Suprapubic skin (tissue), 4 donors: ENCODE data around the gene MDFI.

Experiments used
- EP300 ChIP-seq: sonication (generic); formaldehyde crosslinking; IDR thresholded peaks from one replicate; pipeline ENCODE4 v1.6.1; 2017; ENCODE audit warnings: antibody characterized with exemption
- POLR2A ChIP-seq, 2 donors: fragments of 450-650 bp; IDR thresholded peaks; one replicate each; pipeline ENCODE4 v1.6.1; 2017; ENCODE audit warnings: antibody characterized with exemption in 2 of 2, mild to moderate bottlenecking in 2 of 2, moderate library complexity in 2 of 2
- POLR2AphosphoS5 ChIP-seq, 3 donors: sonication (generic); formaldehyde crosslinking; IDR thresholded peaks; one replicate each; pipeline ENCODE4 v1.6.1; 2017; ENCODE audit warnings: antibody characterized with exemption in 3 of 3
- TF ChIP-seq, protein P1 (sequence below), 2 donors: fragments of 200-600 bp in 1 of 2; fragments of 450-650 bp in 1 of 2; sonication (generic) in 1 of 2; IDR thresholded peaks; one replicate each; pipeline ENCODE4 v1.5.1; 2016 to 2019; ENCODE audit warnings: antibody characterized with exemption in 2 of 2, mild to moderate bottlenecking in 1 of 2, moderate library complexity in 1 of 2

DNA sequence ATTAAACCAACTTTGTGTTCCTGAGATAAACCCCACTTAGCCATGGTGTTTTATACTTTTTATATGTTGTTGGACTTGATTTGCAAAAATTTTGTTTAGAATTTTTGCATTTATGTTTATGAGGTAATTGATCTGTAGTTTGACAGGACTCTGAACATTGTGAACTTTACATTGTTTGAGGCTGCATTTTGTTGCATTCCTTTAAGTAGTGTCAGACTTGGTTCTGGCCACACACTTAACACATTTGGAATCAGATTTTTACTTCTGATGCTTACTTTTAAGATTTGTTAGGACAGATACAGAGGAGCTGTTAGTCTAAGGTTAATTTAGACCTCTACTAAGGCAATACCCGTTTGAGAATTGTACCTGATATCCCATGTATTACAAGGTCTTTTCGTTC, 16.5 kb upstream of the MDFI start:
- TF ChIP-seq, protein P1, sequence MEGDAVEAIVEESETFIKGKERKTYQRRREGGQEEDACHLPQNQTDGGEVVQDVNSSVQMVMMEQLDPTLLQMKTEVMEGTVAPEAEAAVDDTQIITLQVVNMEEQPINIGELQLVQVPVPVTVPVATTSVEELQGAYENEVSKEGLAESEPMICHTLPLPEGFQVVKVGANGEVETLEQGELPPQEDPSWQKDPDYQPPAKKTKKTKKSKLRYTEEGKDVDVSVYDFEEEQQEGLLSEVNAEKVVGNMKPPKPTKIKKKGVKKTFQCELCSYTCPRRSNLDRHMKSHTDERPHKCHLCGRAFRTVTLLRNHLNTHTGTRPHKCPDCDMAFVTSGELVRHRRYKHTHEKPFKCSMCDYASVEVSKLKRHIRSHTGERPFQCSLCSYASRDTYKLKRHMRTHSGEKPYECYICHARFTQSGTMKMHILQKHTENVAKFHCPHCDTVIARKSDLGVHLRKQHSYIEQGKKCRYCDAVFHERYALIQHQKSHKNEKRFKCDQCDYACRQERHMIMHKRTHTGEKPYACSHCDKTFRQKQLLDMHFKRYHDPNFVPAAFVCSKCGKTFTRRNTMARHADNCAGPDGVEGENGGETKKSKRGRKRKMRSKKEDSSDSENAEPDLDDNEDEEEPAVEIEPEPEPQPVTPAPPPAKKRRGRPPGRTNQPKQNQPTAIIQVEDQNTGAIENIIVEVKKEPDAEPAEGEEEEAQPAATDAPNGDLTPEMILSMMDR (IDR thresholded peaks at IDR 0.05): no peak
- TF ChIP-seq EP300: no peak
- no peak for TF ChIP-seq POLR2AphosphoS5 (IDR thresholded peaks at IDR 0.05)
- TF ChIP-seq POLR2A (IDR thresholded peaks at IDR 0.05): no peak
